Mucosa of stomach (tissue), 1 donor: Measurements from ENCODE around the gene GAST.

ENCODE experiments used
- H3K27me3 ChIP-seq: one replicate; pipeline ENCODE4 v1.7.0; 2013; ENCODE audit warnings: mild to moderate bottlenecking, low read length; ENCODE audit not compliant: control insufficient read depth, insufficient read depth
- H3K36me3 ChIP-seq: one replicate; pipeline ENCODE4 v1.7.0; 2013; ENCODE audit warnings: low read length; ENCODE audit not compliant: control insufficient read depth, insufficient read depth
- H3K4me1 ChIP-seq: one replicate; pipeline ENCODE4 v1.7.0; 2013; ENCODE audit warnings: mild to moderate bottlenecking, low read length; ENCODE audit not compliant: control insufficient read depth, insufficient read depth
- H3K4me3 ChIP-seq: one replicate; pipeline ENCODE4 v1.7.0; 2013; ENCODE audit warnings: low read length
- H3K9ac ChIP-seq: one replicate; pipeline ENCODE4 v1.7.0; 2013; ENCODE audit warnings: mild to moderate bottlenecking, low read length, moderate library complexity
- H3K9me3 ChIP-seq: one replicate; pipeline ENCODE4 v1.7.0; 2013; ENCODE audit warnings: mild to moderate bottlenecking, low read length, moderate library complexity; ENCODE audit not compliant: control insufficient read depth
- donor health status: Pancreatic carcinoma.

The GAST gene

GRCh38 chr17:41739661-41740352 is 27.7 kb downstream of the GAST start:
- H3K36me3 ChIP-seq: no peaks in the 10 kb centered on the region
- H3K4me1 ChIP-seq: peaks cover 10% of the 10 kb centered on the region
- no peak overlapping the region for H3K4me3 ChIP-seq
- no peaks in the 10 kb centered on the region for H3K9me3 ChIP-seq
- H3K27me3 ChIP-seq: peaks cover 29% of the 10 kb centered on the region
- H3K9ac ChIP-seq: no peak overlapping the region

- no peak overlapping the region for H3K4me3 ChIP-seq
- H3K27me3 ChIP-seq: peaks cover 22% of the 10 kb centered on the region
- H3K9me3 ChIP-seq: no peaks in the 10 kb centered on the region
- no peaks in the 10 kb centered on the region for H3K36me3 ChIP-seq
- no peak overlapping the region for H3K9ac ChIP-seq
- H3K4me1 ChIP-seq: peaks cover 9% of the 10 kb centered on the region
Observed at GRCh38 chr17:41740506-41740905, 28.4 kb downstream of the GAST start.

GRCh38 chr17:41741709-41742108 is 29.6 kb downstream of the GAST start:
- no peaks in the 10 kb centered on the region for H3K36me3 ChIP-seq
- H3K4me3 ChIP-seq: no peak overlapping the region
- H3K9me3 ChIP-seq: no peaks in the 10 kb centered on the region
- H3K9ac ChIP-seq: no peak overlapping the region
- peaks cover 9% of the 10 kb centered on the region for H3K4me1 ChIP-seq
- H3K27me3 ChIP-seq: peaks cover 10% of the 10 kb centered on the region

- no peaks in the 10 kb centered on the region for H3K36me3 ChIP-seq
- no peaks in the 10 kb centered on the region for H3K4me1 ChIP-seq
- no peak overlapping the region for H3K4me3 ChIP-seq
- no peaks in the 10 kb centered on the region for H3K9me3 ChIP-seq
- no peak overlapping the region for H3K9ac ChIP-seq
- H3K27me3 ChIP-seq: no peaks in the 10 kb centered on the region
Observed at GRCh38 chr17:41748275-41748674, 36.1 kb downstream of the GAST start.

- Histone ChIP-seq H3K27me3 (no peaks in the 10 kb centered on the region), H3K4me3 (no peak overlapping the region), H3K9me3 (no peaks in the 10 kb centered on the region), H3K36me3 (peaks cover 23% of the 10 kb centered on the region), H3K4me1 (no peaks in the 10 kb centered on the region), H3K9ac (no peak overlapping the region)
Observed at GRCh38 chr17:41750862-41751261, 38.7 kb downstream of the GAST start.

GRCh38 chr17:41751288-41751687 is 39.2 kb downstream of the GAST start:
- Histone ChIP-seq H3K4me1 (no peaks in the 10 kb centered on the region), H3K36me3 (peaks cover 24% of the 10 kb centered on the region), H3K9ac (no peak overlapping the region), H3K9me3 (no peaks in the 10 kb centered on the region), H3K27me3 (no peaks in the 10 kb centered on the region), H3K4me3 (no peak overlapping the region)

- H3K27me3 ChIP-seq: no peaks in the 10 kb centered on the region
- peaks cover 39% of the 10 kb centered on the region for H3K36me3 ChIP-seq
- H3K4me3 ChIP-seq: no peak overlapping the region
- no peak overlapping the region for H3K9ac ChIP-seq
- H3K4me1 ChIP-seq: no peaks in the 10 kb centered on the region
- H3K9me3 ChIP-seq: no peaks in the 10 kb centered on the region
Observed at GRCh38 chr17:41754066-41754465, 41.9 kb downstream of the GAST start.

- H3K4me3 ChIP-seq: no peak overlapping the region
- H3K36me3 ChIP-seq: peaks cover 67% of the 10 kb centered on the region
- H3K9ac ChIP-seq: no peak overlapping the region
- H3K4me1 ChIP-seq: no peaks in the 10 kb centered on the region
- no peaks in the 10 kb centered on the region for H3K9me3 ChIP-seq
- no peaks in the 10 kb centered on the region for H3K27me3 ChIP-seq
Observed at GRCh38 chr17:41758601-41759000, 46.5 kb downstream of the GAST start.

- Histone ChIP-seq H3K36me3 (peaks cover 56% of the 10 kb centered on the region), H3K4me3 (no peak overlapping the region), H3K4me1 (no peaks in the 10 kb centered on the region), H3K27me3 (no peaks in the 10 kb centered on the region), H3K9ac (no peak overlapping the region), H3K9me3 (no peaks in the 10 kb centered on the region)
Observed at GRCh38 chr17:41760878-41761277, 48.7 kb downstream of the GAST start.

- H3K9ac ChIP-seq: no peak overlapping the region
- no peaks in the 10 kb centered on the region for H3K27me3 ChIP-seq
- H3K36me3 ChIP-seq: peaks cover 58% of the 10 kb centered on the region
- no peaks in the 10 kb centered on the region for H3K4me1 ChIP-seq
- no peaks in the 10 kb centered on the region for H3K9me3 ChIP-seq
- H3K4me3 ChIP-seq: no peak overlapping the region
Observed at GRCh38 chr17:41762391-41762790, 50.3 kb downstream of the GAST start.

GRCh38 chr17:41762841-41763240 is 50.7 kb downstream of the GAST start:
- no peaks in the 10 kb centered on the region for H3K4me1 ChIP-seq
- H3K27me3 ChIP-seq: no peaks in the 10 kb centered on the region
- H3K9ac ChIP-seq: no peak overlapping the region
- peaks cover 62% of the 10 kb centered on the region for H3K36me3 ChIP-seq
- no peaks in the 10 kb centered on the region for H3K9me3 ChIP-seq
- H3K4me3 ChIP-seq: no peak overlapping the region

GRCh38 chr17:41763327-41763726 is 51.2 kb downstream of the GAST start:
- Histone ChIP-seq H3K9ac (no peak overlapping the region), H3K36me3 (peaks cover 60% of the 10 kb centered on the region), H3K4me1 (no peaks in the 10 kb centered on the region), H3K9me3 (no peaks in the 10 kb centered on the region), H3K4me3 (no peak overlapping the region), H3K27me3 (no peaks in the 10 kb centered on the region)
